ENCODE measurements around the gene METTL23. TPM values are rescaled to one million over a fixed set of nuclear protein-coding genes. Genes with fewer than 3 reads are reported as not detected.
"Not testable (repeated sequence)": the region's sequence is repeated elsewhere in the genome, so short reads cannot be mapped to it uniquely, and the experiment has no call there.

METTL23 gene
- total and polyA plus RNA-seq, 3 experiments from 2014 or later: 43.6 to 152 (median 44.6) TPM

- H3K4me3 ChIP-seq (ENCODE audit: low read length): no peak overlapping the region
- no peaks in the 10 kb centered on the region for H3K36me3 ChIP-seq (ENCODE audit: insufficient read depth, low read length)
- Mint-ChIP-seq H3K9me3 (no peaks in the 10 kb centered on the region), H3K27ac (peak overlapping the region in 1 of 8 donors; percentile 43), H3K4me1 (peaks cover 0 to 35% (median 14%) of the 10 kb centered on the region in 3 donors), H3K27me3 (peaks cover 0 to 3% of the 10 kb centered on the region in 2 donors), H3K36me3 (peaks cover 0 to 2% (median 2%) of the 10 kb centered on the region in 3 donors), H3K4me3 (no peak overlapping the region)
- no peaks in the 10 kb centered on the region for H3K9me3 ChIP-seq (ENCODE audit: low read length)
- ChIA-PET CTCF (interaction anchor here (0.5 to 1.6 kb wide), 3 partner anchors 16 to 74 kb away, joined by 3 to 4 read pairs (median 3); no protein-coding TSS in a partner anchor), POLR2A (interaction anchor here (0.6 kb wide), 1 partner anchor 27 kb away, joined by 5 read pairs; no protein-coding TSS in a partner anchor)
- DNase-seq: no peak
- peak overlapping the region; percentile 24 for H3K27ac ChIP-seq (ENCODE audit: low read depth, low read length)
- H3K27me3 ChIP-seq (ENCODE audit: insufficient read depth, low read length, poor library complexity, severe bottlenecking): no peaks in the 10 kb centered on the region
- H3K4me1 ChIP-seq (ENCODE audit: insufficient read depth, low read length): no peaks in the 10 kb centered on the region
Observed at GRCh38 chr17:76697702-76698465, 28.8 kb upstream of the METTL23 start.

DNA sequence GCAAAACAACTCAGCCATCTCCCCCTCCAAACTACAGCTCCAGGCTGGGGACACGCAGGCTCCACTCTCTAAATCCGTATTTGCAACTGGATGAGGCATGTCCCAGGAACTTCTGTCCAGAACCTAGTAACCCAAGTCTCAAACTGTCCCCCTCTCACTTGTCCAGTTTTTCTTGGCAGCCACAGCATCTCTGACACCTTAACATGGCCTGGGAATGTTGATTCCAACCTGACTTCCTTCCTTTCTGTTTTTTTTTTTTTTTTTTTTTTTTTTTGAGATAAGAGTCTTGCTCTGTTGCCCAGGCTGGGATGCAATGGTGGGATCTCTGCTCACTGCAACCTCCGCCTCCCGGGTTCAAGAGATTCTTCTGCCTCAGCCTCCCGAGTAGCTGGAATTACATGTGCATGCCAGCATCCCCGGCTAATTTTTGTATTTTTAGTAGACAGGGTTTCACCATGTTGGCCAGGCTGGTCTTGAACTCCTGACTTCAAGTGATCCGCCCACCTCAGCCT lies 28.1 kb upstream of the METTL23 start:
- H3K36me3 ChIP-seq (ENCODE audit: insufficient read depth, low read length); H3K27ac Mint-ChIP-seq; POLR2A ChIA-PET; DNase-seq; H3K9me3 ChIP-seq (ENCODE audit: low read length); H3K9me3 Mint-ChIP-seq; H3K27ac ChIP-seq (ENCODE audit: low read depth, low read length); H3K36me3 Mint-ChIP-seq; H3K4me3 Mint-ChIP-seq; H3K27me3 ChIP-seq (ENCODE audit: insufficient read depth, low read length, poor library complexity, severe bottlenecking); H3K4me1 ChIP-seq (ENCODE audit: insufficient read depth, low read length); H3K4me3 ChIP-seq (ENCODE audit: low read length); H3K27me3 Mint-ChIP-seq: not testable (repeated sequence)
- H3K4me1 Mint-ChIP-seq: peaks cover 0 to 38% (median 14%) of the 10 kb centered on the region in 3 donors
- CTCF ChIA-PET: interaction anchor here (0.5 to 1.6 kb wide), 3 partner anchors 17 to 75 kb away, joined by 3 to 4 read pairs (median 3); no protein-coding TSS in a partner anchor

GRCh38 chr17:76700270-76700616 lies 26.4 kb upstream of the METTL23 start:
- peaks cover 0 to 2% (median 2%) of the 10 kb centered on the region in 3 donors for H3K36me3 Mint-ChIP-seq
- H3K4me1 Mint-ChIP-seq: peaks cover 0 to 40% (median 14%) of the 10 kb centered on the region in 3 donors
- H3K4me3 Mint-ChIP-seq: peak overlapping the region in 6 of 7 donors; percentile 21 to 55 (median 45)
- H3K9me3 Mint-ChIP-seq: no peaks in the 10 kb centered on the region
- H3K27ac Mint-ChIP-seq: peak overlapping the region in 7 of 8 donors; percentile 46 to 94 (median 81)
- DNase-seq: peak in 1 of 5 donors; percentile 17
- H3K36me3 ChIP-seq (ENCODE audit: insufficient read depth, low read length): no peaks in the 10 kb centered on the region
- no peaks in the 10 kb centered on the region for H3K27me3 ChIP-seq (ENCODE audit: insufficient read depth, low read length, poor library complexity, severe bottlenecking)
- no peak overlapping the region for H3K4me3 ChIP-seq (ENCODE audit: low read length)
- CTCF ChIA-PET: no interaction called here
- no peaks in the 10 kb centered on the region for H3K4me1 ChIP-seq (ENCODE audit: insufficient read depth, low read length)
- no peaks in the 10 kb centered on the region for H3K9me3 ChIP-seq (ENCODE audit: low read length)
- no peak overlapping the region for H3K27ac ChIP-seq (ENCODE audit: low read depth, low read length)
- H3K27me3 Mint-ChIP-seq: peaks cover 0 to 1% of the 10 kb centered on the region in 2 donors
- POLR2A ChIA-PET: no interaction called here

DNA sequence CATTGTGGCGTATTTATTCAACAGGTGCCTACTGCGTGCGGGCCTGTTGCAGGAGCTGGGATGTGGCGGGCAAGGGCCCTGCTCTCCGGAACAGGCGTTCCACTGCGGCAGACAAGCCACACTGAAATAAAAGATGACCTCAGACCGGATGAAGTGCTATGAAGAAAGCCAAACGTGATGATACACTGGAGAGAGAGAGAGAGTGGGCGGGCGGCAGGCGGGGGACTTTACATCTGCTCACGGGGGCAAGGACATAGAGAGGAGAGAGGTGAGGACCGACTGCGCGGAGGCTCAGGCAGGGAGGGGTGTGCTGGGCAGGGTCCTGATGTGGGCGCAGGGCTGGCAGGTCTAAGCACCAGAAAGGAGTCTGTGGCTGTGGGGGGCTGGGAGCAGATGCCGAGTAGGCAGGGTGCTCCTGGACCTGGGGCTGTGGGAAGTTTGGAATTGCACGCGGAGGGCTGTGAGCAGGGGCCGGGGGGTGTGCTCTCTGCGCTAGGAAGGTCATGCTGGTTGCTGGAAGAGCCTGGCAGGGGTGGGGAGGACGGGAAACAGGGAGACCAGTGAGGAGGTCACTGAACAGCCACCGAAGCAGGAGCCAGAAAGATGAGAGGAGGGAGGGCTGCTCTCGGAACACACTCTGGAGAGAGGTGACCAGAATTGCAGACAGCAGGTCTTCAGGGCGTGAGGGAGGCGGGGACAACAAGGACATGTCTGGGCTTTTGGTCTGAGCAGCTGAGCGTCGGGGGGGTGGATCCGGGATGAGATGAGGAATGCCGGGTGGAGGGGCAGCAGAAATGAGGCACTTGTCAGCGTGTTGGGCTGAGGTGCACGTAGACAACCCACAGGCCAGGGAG lies 25.8 kb upstream of the METTL23 start:
- Histone ChIP-seq H3K9me3 (ENCODE audit: low read length) (no peaks in the 10 kb centered on the region), H3K36me3 (ENCODE audit: insufficient read depth, low read length) (no peaks in the 10 kb centered on the region), H3K27ac (ENCODE audit: low read depth, low read length) (no peak overlapping the region), H3K27me3 (ENCODE audit: insufficient read depth, low read length, poor library complexity, severe bottlenecking) (no peaks in the 10 kb centered on the region), H3K4me1 (ENCODE audit: insufficient read depth, low read length) (no peaks in the 10 kb centered on the region), H3K4me3 (ENCODE audit: low read length) (no peak overlapping the region)
- ChIA-PET CTCF (interaction anchor here (1.2 kb wide), 1 partner anchor 13 kb away, joined by 3 read pairs; no protein-coding TSS in a partner anchor), POLR2A (no interaction called here)
- H3K9me3 Mint-ChIP-seq: no peaks in the 10 kb centered on the region
- no peaks in the 10 kb centered on the region for H3K27me3 Mint-ChIP-seq
- H3K4me1 Mint-ChIP-seq: peaks cover 0 to 36% (median 14%) of the 10 kb centered on the region in 3 donors
- DNase-seq: peak in 4 of 5 donors; percentile 16 to 72 (median 30)
- peak overlapping the region; percentile 4 to 89 (median 80) for H3K27ac Mint-ChIP-seq
- peaks cover 0 to 2% (median 0%) of the 10 kb centered on the region in 3 donors for H3K36me3 Mint-ChIP-seq
- peak overlapping the region; percentile 21 to 63 (median 46) for H3K4me3 Mint-ChIP-seq

DNA sequence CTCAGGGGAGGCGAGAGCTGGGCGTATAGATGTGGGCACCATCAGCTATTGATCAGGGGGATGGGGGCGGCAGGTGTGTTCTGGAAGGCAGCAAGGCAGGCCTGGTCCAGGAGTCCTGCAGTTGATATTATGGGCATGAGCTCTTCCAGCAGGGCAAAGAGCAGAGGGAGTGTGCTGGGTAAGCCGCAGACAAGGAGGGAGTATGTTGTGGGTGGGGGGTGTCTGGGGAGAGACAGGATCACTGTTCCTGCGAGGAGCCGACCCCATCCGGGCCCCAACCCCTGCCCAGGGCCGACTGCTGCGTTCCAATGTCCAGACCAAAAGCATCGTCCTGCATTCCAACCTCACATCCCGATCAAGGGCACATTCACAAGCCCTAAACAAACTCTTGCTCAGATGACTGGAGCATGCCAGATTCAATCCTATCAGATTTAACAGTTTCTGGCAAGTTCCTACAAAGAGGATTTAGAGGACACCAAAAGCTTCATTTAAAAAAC lies 25.1 kb upstream of the METTL23 start:
- no peaks in the 10 kb centered on the region for H3K9me3 Mint-ChIP-seq
- Histone ChIP-seq H3K4me1 (ENCODE audit: insufficient read depth, low read length) (no peaks in the 10 kb centered on the region), H3K27ac (ENCODE audit: low read depth, low read length) (no peak overlapping the region), H3K4me3 (ENCODE audit: low read length) (no peak overlapping the region), H3K9me3 (ENCODE audit: low read length) (no peaks in the 10 kb centered on the region), H3K27me3 (ENCODE audit: insufficient read depth, low read length, poor library complexity, severe bottlenecking) (no peaks in the 10 kb centered on the region), H3K36me3 (ENCODE audit: insufficient read depth, low read length) (no peaks in the 10 kb centered on the region)
- no peaks in the 10 kb centered on the region for H3K27me3 Mint-ChIP-seq
- H3K36me3 Mint-ChIP-seq: peaks cover 0 to 2% (median 0%) of the 10 kb centered on the region in 3 donors
- H3K27ac Mint-ChIP-seq: peak overlapping the region in 4 of 8 donors; percentile 31 to 81 (median 37)
- POLR2A ChIA-PET: no interaction called here
- CTCF ChIA-PET: interaction anchor here (1.2 kb wide), 1 partner anchor 12 kb away, joined by 3 read pairs; no protein-coding TSS in a partner anchor
- DNase-seq: no peak
- H3K4me1 Mint-ChIP-seq: peaks cover 0 to 34% (median 13%) of the 10 kb centered on the region in 3 donors
- no peak overlapping the region for H3K4me3 Mint-ChIP-seq

- no peak overlapping the region for H3K27ac Mint-ChIP-seq
- H3K4me1 Mint-ChIP-seq: peaks cover 5 to 34% (median 8%) of the 10 kb centered on the region in 3 donors
- POLR2A ChIA-PET: no interaction called here
- DNase-seq: no peak
- no peaks in the 10 kb centered on the region for H3K36me3 ChIP-seq (ENCODE audit: insufficient read depth, low read length)
- CTCF ChIA-PET: interaction anchor here (1.2 to 1.6 kb wide), 2 partner anchors 12 to 14 kb away, joined by 3 read pairs; no protein-coding TSS in a partner anchor
- H3K27ac ChIP-seq (ENCODE audit: low read depth, low read length): no peak overlapping the region
- H3K4me3 ChIP-seq (ENCODE audit: low read length): no peak overlapping the region
- no peaks in the 10 kb centered on the region for H3K9me3 ChIP-seq (ENCODE audit: low read length)
- no peaks in the 10 kb centered on the region for H3K27me3 Mint-ChIP-seq
- H3K4me1 ChIP-seq (ENCODE audit: insufficient read depth, low read length): no peaks in the 10 kb centered on the region
- no peak overlapping the region for H3K4me3 Mint-ChIP-seq
- no peaks in the 10 kb centered on the region for H3K27me3 ChIP-seq (ENCODE audit: insufficient read depth, low read length, poor library complexity, severe bottlenecking)
- no peaks in the 10 kb centered on the region for H3K9me3 Mint-ChIP-seq
- peaks cover 0 to 3% (median 2%) of the 10 kb centered on the region in 3 donors for H3K36me3 Mint-ChIP-seq
Observed at GRCh38 chr17:76702076-76702475, 24.6 kb upstream of the METTL23 start.

DNA sequence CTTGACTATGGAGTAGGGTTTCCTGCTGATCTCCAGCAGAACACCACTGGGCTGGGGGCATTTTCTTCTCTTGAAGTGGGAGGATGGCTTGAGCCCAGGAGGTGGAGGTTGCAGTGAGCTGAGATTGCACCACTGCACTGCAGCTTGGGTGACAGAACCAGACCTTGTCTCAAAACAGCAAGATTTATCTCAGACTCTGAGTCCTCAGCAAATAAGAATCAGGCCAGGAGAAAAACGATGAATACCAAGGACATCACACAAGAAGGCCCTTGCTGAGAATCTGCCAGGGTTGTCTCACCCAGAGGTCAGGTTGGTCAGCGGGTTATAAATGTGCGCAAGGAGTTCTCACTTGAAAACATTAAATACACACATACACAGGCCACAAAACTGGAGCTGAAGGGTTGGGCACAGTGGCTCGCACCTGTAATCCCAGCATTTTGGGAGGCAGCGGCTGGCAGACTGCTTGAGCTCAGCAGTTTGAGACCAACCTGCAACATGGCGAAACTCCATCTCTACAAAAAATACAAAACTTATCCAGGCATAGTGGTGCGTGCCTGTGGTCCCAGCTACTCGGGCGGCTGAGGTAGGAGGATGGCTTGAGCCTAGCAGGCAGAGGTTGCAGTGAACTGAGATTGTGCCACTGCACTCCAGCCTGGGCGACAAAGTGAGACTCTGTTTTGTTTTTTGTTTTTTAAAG lies 23.6 kb upstream of the METTL23 start:
- Mint-ChIP-seq H3K9me3 (no peaks in the 10 kb centered on the region), H3K4me3 (no peak overlapping the region), H3K4me1 (peaks cover 5 to 32% (median 8%) of the 10 kb centered on the region in 3 donors), H3K27me3 (no peaks in the 10 kb centered on the region), H3K36me3 (peaks cover 0 to 3% (median 2%) of the 10 kb centered on the region in 3 donors), H3K27ac (peak overlapping the region in 3 of 8 donors; percentile 39 to 61 (median 54))
- Histone ChIP-seq H3K27ac (ENCODE audit: low read depth, low read length) (no peak overlapping the region), H3K36me3 (ENCODE audit: insufficient read depth, low read length) (no peaks in the 10 kb centered on the region), H3K4me1 (ENCODE audit: insufficient read depth, low read length) (no peaks in the 10 kb centered on the region), H3K9me3 (ENCODE audit: low read length) (no peaks in the 10 kb centered on the region), H3K4me3 (ENCODE audit: low read length) (no peak overlapping the region), H3K27me3 (ENCODE audit: insufficient read depth, low read length, poor library complexity, severe bottlenecking) (no peaks in the 10 kb centered on the region)
- ChIA-PET CTCF (interaction anchor here (0.6 to 1.8 kb wide), 4 partner anchors 10 to 242 kb away, joined by 3 to 7 read pairs (median 4); partner anchors contain the start of gene METTL23), POLR2A (interaction anchor here (1.1 kb wide), 1 partner anchor 11 kb away, joined by 3 read pairs; no protein-coding TSS in a partner anchor)
- DNase-seq: no peak

Data from CD8-positive, alpha-beta memory T cell (primary cell).